HG03139 (cell line): Measurements from ENCODE around the gene GOLGA7B.

Experiments used
- ATAC-seq: cut with Tn5 transposase; IDR thresholded peaks from one replicate; pipeline ENCODE4 v1.9.1; 2021; ENCODE audit not compliant: unreplicated experiment

GOLGA7B gene

DNA sequence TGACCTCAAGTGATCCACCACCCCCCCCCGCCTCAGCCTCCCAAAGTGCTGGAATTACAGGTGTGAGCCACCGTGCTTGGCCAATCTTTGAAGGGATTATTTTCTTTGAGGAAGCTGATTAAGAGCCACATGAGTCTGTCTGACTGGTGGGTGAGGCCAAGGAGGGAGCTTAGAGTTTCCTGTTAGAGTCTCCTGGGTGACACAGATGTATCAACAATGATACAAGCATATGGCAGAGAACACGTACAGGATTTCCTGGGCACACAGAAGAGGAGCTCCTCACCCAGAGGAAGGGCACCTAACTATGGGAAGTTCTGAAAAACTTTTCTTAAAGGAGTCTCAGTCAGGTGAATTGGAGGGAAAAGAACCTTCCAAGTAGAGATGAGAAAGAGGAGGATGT is 69.4 kb downstream of the GOLGA7B start:
- ATAC-seq, result no peak

DNA sequence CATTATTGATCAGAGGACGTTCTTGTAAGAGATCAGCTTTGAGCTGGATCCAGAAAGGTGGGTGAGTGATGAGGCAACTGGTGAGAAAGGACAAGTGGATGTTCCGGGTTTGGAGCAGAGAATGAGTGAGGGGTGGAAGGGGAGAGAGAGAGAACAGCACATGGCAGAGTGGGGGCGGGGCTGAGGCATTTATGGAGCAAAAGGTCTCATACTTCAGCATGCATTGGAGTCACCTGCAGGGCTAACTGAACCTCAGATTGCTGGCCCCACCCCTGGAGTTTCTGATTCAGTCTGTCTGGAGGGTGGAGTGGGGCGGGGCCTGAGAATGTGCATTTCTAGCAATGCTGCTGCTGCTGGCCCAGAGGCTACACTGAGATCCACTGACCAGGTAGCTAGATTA is 71.2 kb downstream of the GOLGA7B start:
- ATAC-seq, result no peak
